K562 (cell line): ENCODE data around the gene PCDHB16. TPM values are rescaled to one million over a fixed set of nuclear protein-coding genes. Genes with fewer than 3 reads are reported as not detected.
"Not testable (repeated sequence)": the region's sequence is repeated elsewhere in the genome, so short reads cannot be mapped to it uniquely, and the experiment has no call there.

Experiments used
- ATAC-seq: fragments of 200-7000 bp; cut with Tn5 transposase; 3 replicates; pipeline ENCODE4 v1.9.1; 2020; ENCODE audit warnings: moderate library complexity
- BruUV-seq: library from RNA; stranded (reverse); fragments of 400-500 nt; replicated peaks from 2 replicates; lab custom pipeline; 2021; lab: Mats Ljungman, UMichigan
- CTCF ChIA-PET: fragments of 300-600 bp; formaldehyde crosslinking; extraction: SDS; loops from one replicate; lab custom pipeline; 2021; ENCODE audit warnings: low intra/inter-chr PET ratio; lab: Yijun Ruan, JAX
- POLR2A ChIA-PET: fragments of 300-600, 350-650 bp; sonication (Branson Sonifier 250); formaldehyde crosslinking; extraction: SDS; loops from one replicate; lab custom pipeline; 2021; ENCODE audit warnings: antibody characterized with exemption, inconsistent platforms; lab: Yijun Ruan, JAX
- DNase-seq, 4 experiments: peaks; one replicate each; pipeline versions ENCODE4 v3.0.0 to v3.0.0-alpha.2; 2011 to 2018; ENCODE audit warnings: low spot score in 3 of 4, mixed read lengths in 3 of 4; ENCODE audit errors: extremely low read depth in 1 of 4
- FAIRE-seq: peaks from 2 replicates; lab custom pipeline; 2011; peaks lifted over from hg19 to GRCh38; lab: Jason Lieb, UNC
- H2AFZ ChIP-seq: 2 replicates; pipeline ENCODE4 v1.6.0; 2011; ENCODE audit warnings: low read depth, low read length, control low read depth, inconsistent platforms
- H3K27ac ChIP-seq: fragments of 200-600 bp; 3 replicates; pipeline ENCODE4 v1.8.0; 2011; ENCODE audit warnings: low read depth, mild to moderate bottlenecking, control low read depth, inconsistent platforms, low read length, moderate library complexity, mixed read lengths; ENCODE audit errors: extremely low read depth
- H3K27me3 ChIP-seq, 2 experiments: fragments of 300-600 bp in 1 of 2; 2 replicates in 1 of 2; 3 replicates in 1 of 2; pipeline versions ENCODE4 v1.6.0 to v1.8.0; 2011; ENCODE audit warnings: inconsistent platforms in 2 of 2, low read length in 2 of 2, mild to moderate bottlenecking in 1 of 2, mixed read lengths in 1 of 2, moderate library complexity in 1 of 2; ENCODE audit not compliant: control insufficient read depth in 2 of 2, insufficient read depth in 2 of 2
- H3K36me3 ChIP-seq: fragments of 300-600 bp; 3 replicates; pipeline ENCODE4 v1.8.0; 2011; ENCODE audit warnings: mild to moderate bottlenecking, low read length, inconsistent platforms; ENCODE audit not compliant: control insufficient read depth, insufficient read depth
- H3K4me1 ChIP-seq, 2 experiments: fragments of 200-600 bp in 1 of 2; replicated peaks in 1 of 2; 2 replicates in 1 of 2; 3 replicates in 1 of 2; pipeline versions ENCODE4 v1.5.1 to v1.8.0; 2011; ENCODE audit warnings: inconsistent platforms in 2 of 2, low read length in 2 of 2, mild to moderate bottlenecking in 1 of 2, mixed read lengths in 1 of 2, moderate library complexity in 1 of 2; ENCODE audit not compliant: control insufficient read depth in 2 of 2, insufficient read depth in 2 of 2
- H3K4me2 ChIP-seq: 2 replicates; pipeline ENCODE4 v1.6.1; 2011; ENCODE audit warnings: low read length, control low read depth, inconsistent platforms, mixed read lengths; ENCODE audit not compliant: insufficient read depth
- H3K4me3 ChIP-seq: fragments of 200-600 bp; sonication (generic), shearing (Covaris generic); 2 replicates; pipeline ENCODE4 v1.5.1; 2016; ENCODE audit warnings: control low read depth, inconsistent platforms
- H3K79me2 ChIP-seq: fragments of 200-600 bp; 3 replicates; pipeline ENCODE4 v1.8.0; 2011; ENCODE audit warnings: low read length, inconsistent platforms; ENCODE audit not compliant: control insufficient read depth, insufficient read depth
- H3K9ac ChIP-seq, 2 experiments: 2 replicates each; pipeline versions ENCODE4 v1.6.0 to v1.6.1; 2011; ENCODE audit warnings: low read depth in 2 of 2, low read length in 2 of 2, control low read depth in 1 of 2, inconsistent platforms in 1 of 2, mild to moderate bottlenecking in 1 of 2, mixed read lengths in 1 of 2; ENCODE audit not compliant: insufficient read depth in 1 of 2
- H3K9me1 ChIP-seq: one replicate; pipeline ENCODE4 v1.6.0; 2011; ENCODE audit warnings: inconsistent platforms, mild to moderate bottlenecking, low read length, moderate library complexity; ENCODE audit not compliant: control insufficient read depth, insufficient read depth
- H3K9me3 ChIP-seq: replicated peaks from 2 replicates; pipeline ENCODE4 v1.5.1; 2011; ENCODE audit warnings: low read depth, low read length, inconsistent platforms; ENCODE audit not compliant: control insufficient read depth, insufficient read depth
- H4K20me1 ChIP-seq: replicated peaks from 2 replicates; pipeline ENCODE4 v1.6.1; 2011; ENCODE audit warnings: low read length, inconsistent platforms, mixed read lengths; ENCODE audit not compliant: control insufficient read depth, insufficient read depth
- WGBS: fragments of 100-300 bp; shearing (Covaris generic); methylation state at CpG from one replicate; pipeline ENCODE4 v1.1.6; 2016; ENCODE audit warnings: low coverage, mixed read lengths; ENCODE audit not compliant: insufficient coverage; ENCODE audit errors: missing lambda C conversion rate; 5-methylcytosine and 5-hydroxymethylcytosine counted together
- in situ Hi-C: fragments of 300-500 bp; cut with MboI; formaldehyde crosslinking; loops from 4 replicates; pipeline ENCODE4 v1.15.0; 2018; ENCODE audit warnings: inconsistent platforms, mixed read lengths
- intact Hi-C: fragments of 100-400 bp; cut with micrococcal nuclease; formaldehyde crosslinking; loops from 2 replicates; pipeline ENCODE4 v1.14.2; 2022
- polyA plus RNA-seq, 8 experiments: library from polyadenylated mRNA; depleted of rRNA in 4 of 8; stranded (reverse) in 5 of 8; unstranded in 3 of 8; fragments of >200 nt; fragmentation: Nextera tagmentation in 2 of 8; fragmentation: Illumina TruSeq in 1 of 8; extraction: Ambion mirVana in 2 of 8; extraction: Trizol in 1 of 8; gene quantifications; 2 replicates each; pipeline versions ENCODE4 v1.2.1 to v1.2.3, GENCODE V29; 2011 to 2014; ENCODE audit warnings: inconsistent platforms in 1 of 8, missing spikeins in 1 of 8
- total RNA-seq, 7 experiments: library from RNA; depleted of rRNA in 6 of 7; stranded (reverse); fragments of >200 nt in 6 of 7; fragmentation: Illumina TruSeq in 2 of 7; extraction: Trizol in 2 of 7; gene quantifications; 2 replicates each; pipeline versions ENCODE4 v1.2.1 to v1.2.3, GENCODE V29; 2011 to 2021; ENCODE audit warnings: low replicate concordance in 1 of 7

PCDHB16 gene
- total and polyA plus RNA-seq, 9 of the 15 experiments (the other 6 are each of a cell fraction or from before 2014, with no cell fraction given) = not detected

DNA sequence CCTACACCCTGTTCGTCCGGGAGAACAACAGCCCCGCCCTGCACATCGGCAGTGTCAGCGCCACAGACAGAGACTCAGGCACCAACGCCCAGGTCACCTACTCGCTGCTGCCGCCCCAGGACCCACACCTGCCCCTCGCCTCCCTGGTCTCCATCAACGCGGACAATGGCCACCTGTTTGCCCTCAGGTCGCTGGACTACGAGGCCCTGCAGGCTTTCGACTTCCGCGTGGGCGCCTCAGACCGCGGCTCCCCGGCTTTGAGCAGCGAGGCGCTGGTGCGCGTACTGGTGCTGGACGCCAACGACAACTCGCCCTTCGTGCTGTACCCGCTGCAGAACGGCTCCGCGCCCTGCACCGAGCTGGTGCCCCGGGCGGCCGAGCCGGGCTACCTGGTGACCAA lies 6.5 kb downstream of the PCDHB16 start:
- H3K4me1 ChIP-seq, FAIRE-seq, POLR2A ChIA-PET, ATAC-seq, DNase-seq, CTCF ChIA-PET, H3K27ac ChIP-seq, in situ Hi-C loops, H3K9me1 ChIP-seq, H3K27me3 ChIP-seq, BruUV-seq, H3K9ac ChIP-seq, H3K4me3 ChIP-seq, H3K9me3 ChIP-seq, H3K36me3 ChIP-seq, H3K79me2 ChIP-seq, intact Hi-C loops, H4K20me1 ChIP-seq, H3K4me2 ChIP-seq, H2AFZ ChIP-seq: not testable (repeated sequence)
- WGBS = 7% methylated on average over 2 of the region's 37 CpGs

DNA sequence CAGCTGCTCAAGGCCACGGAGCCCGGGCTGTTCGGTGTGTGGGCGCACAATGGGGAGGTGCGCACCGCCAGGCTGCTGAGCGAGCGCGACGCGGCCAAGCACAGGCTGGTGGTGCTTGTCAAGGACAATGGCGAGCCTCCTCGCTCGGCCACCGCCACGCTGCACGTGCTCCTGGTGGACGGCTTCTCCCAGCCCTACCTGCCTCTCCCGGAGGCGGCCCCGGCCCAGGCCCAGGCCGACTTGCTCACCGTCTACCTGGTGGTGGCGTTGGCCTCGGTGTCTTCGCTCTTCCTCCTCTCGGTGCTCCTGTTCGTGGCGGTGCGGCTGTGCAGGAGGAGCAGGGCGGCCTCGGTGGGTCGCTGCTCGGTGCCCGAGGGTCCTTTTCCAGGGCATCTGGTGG lies 6.9 kb downstream of the PCDHB16 start:
- ATAC-seq, CTCF ChIA-PET, FAIRE-seq, H4K20me1 ChIP-seq, in situ Hi-C loops, H3K79me2 ChIP-seq, POLR2A ChIA-PET, H3K9ac ChIP-seq, H3K27ac ChIP-seq, H2AFZ ChIP-seq, H3K9me1 ChIP-seq, DNase-seq, H3K4me3 ChIP-seq, H3K4me2 ChIP-seq, H3K36me3 ChIP-seq, BruUV-seq, H3K9me3 ChIP-seq, H3K27me3 ChIP-seq, intact Hi-C loops, H3K4me1 ChIP-seq: not testable (repeated sequence)
- 5% methylated on average over 16 of the region's 35 CpGs for WGBS
